ENCODE data around the gene RBM47. TPM values are rescaled to one million over a fixed set of nuclear protein-coding genes. Genes with fewer than 3 reads are reported as not detected.

RBM47 gene
- total and polyA plus RNA-seq, 12 donors: 0.41 to 14.0 (median 2.1) TPM

GRCh38 chr4:40572692-40573310 lies 56.9 kb downstream of the RBM47 start:
- H3K27me3 ChIP-seq: no peaks in the 10 kb centered on the region
- ATAC-seq (no peak), DNase-seq (no peak)
- H3K4me1 ChIP-seq: peaks cover 0 to 57% (median 10%) of the 10 kb centered on the region in 9 donors
- intact Hi-C loops (cut with DNase I): no loop called here
- H3K36me3 ChIP-seq: no peaks in the 10 kb centered on the region
- no peaks in the 10 kb centered on the region for H3K9me3 ChIP-seq
- 90 to 92% methylated on average over 7 of the region's 7 CpGs for WGBS, 2 donors
- no peak for TF ChIP-seq CTCF (IDR thresholded peaks at IDR 0.05)
- H3K27ac ChIP-seq: peak overlapping the region in 2 of 10 donors; percentile 15 to 82
- H3K4me3 ChIP-seq: no peak overlapping the region

GRCh38 chr4:40571208-40571607 lies 58.5 kb downstream of the RBM47 start:
- no peak for TF ChIP-seq CTCF (IDR thresholded peaks at IDR 0.05)

GRCh38 chr4:40570348-40571077 lies 59.2 kb downstream of the RBM47 start:
- no peaks in the 10 kb centered on the region for H3K36me3 ChIP-seq
- WGBS, 2 donors: 91 to 96% methylated on average over 14 of the region's 14 CpGs
- H3K27me3 ChIP-seq: no peaks in the 10 kb centered on the region
- no peak for TF ChIP-seq CTCF (IDR thresholded peaks at IDR 0.05)
- no peaks in the 10 kb centered on the region for H3K9me3 ChIP-seq
- DNase-seq (no peak), ATAC-seq (no peak)
- H3K4me1 ChIP-seq: peaks cover 0 to 43% (median 0%) of the 10 kb centered on the region in 9 donors
- intact Hi-C loops (cut with DNase I): no loop called here
- no peak overlapping the region for H3K27ac ChIP-seq
- H3K4me3 ChIP-seq: no peak overlapping the region

More at GRCh38 chr4:40571208-40571607, 58.5 kb downstream of the RBM47 start:
- no peak for DNase-seq
- H3K36me3 ChIP-seq: no peaks in the 10 kb centered on the region
- no peak overlapping the region for H3K27ac ChIP-seq
- H3K9me3 ChIP-seq: no peaks in the 10 kb centered on the region
- H3K4me1 ChIP-seq: peaks cover 0 to 47% (median 0%) of the 10 kb centered on the region in 9 donors
- ATAC-seq: no peak
- no peak overlapping the region for H3K4me3 ChIP-seq
- intact Hi-C loops (cut with DNase I): no loop called here
- no peaks in the 10 kb centered on the region for H3K27me3 ChIP-seq

- Histone ChIP-seq H3K4me3 (no peak overlapping the region), H3K27ac (peak overlapping the region in 1 of 10 donors; percentile 75), H3K27me3 (peaks cover 0 to 4% (median 0%) of the 10 kb centered on the region in 7 donors), H3K36me3 (no peaks in the 10 kb centered on the region), H3K9me3 (no peaks in the 10 kb centered on the region), H3K4me1 (peaks cover 0 to 63% (median 0%) of the 10 kb centered on the region in 9 donors)
- no peak for TF ChIP-seq CTCF (IDR thresholded peaks at IDR 0.05)
- WGBS, 2 donors: 45 to 50% methylated on average over 5 of the region's 5 CpGs
- no peak for DNase-seq
- peak in 1 of 8 donors; percentile 24 for ATAC-seq
- intact Hi-C loops (cut with DNase I): no loop called here
Measured at GRCh38 chr4:40564815-40565483, 64.7 kb downstream of the RBM47 start.
